Type B pancreatic cell (in vitro differentiated cells): Measurements from ENCODE around the gene WDR37. TPM values are rescaled to one million over a fixed set of nuclear protein-coding genes. Genes with fewer than 3 reads are reported as not detected.

Source experiments
- DNase-seq: peaks from one replicate; pipeline ENCODE4 v3.0.0; 2021; ENCODE audit warnings: mixed read lengths; ENCODE audit not compliant: unreplicated experiment; ENCODE audit errors: extremely low spot score
- H3K27ac Mint-ChIP-seq: 2 replicates; pipeline ENCODE4 v1.8.0; 2021; ENCODE audit warnings: mild to moderate bottlenecking, mixed read lengths
- H3K27me3 Mint-ChIP-seq: 2 replicates; pipeline ENCODE4 v1.8.0; 2021; ENCODE audit warnings: mixed read lengths
- H3K36me3 Mint-ChIP-seq: 2 replicates; pipeline ENCODE4 v1.8.0; 2021; ENCODE audit warnings: mixed read lengths
- H3K4me1 Mint-ChIP-seq: one replicate; pipeline ENCODE4 v1.8.0; 2021; ENCODE audit warnings: mixed read lengths; ENCODE audit not compliant: unreplicated experiment
- H3K4me3 Mint-ChIP-seq: 2 replicates; pipeline ENCODE4 v1.8.0; 2021; ENCODE audit warnings: mild to moderate bottlenecking, mixed read lengths
- H3K9me3 Mint-ChIP-seq: 2 replicates; pipeline ENCODE4 v1.8.0; 2021; ENCODE audit warnings: mixed read lengths
- total RNA-seq: library from RNA; stranded (reverse); gene quantifications from 2 replicates; pipeline ENCODE4 v1.2.1, GENCODE V29; 2021; ENCODE audit warnings: low replicate concordance
- TF ChIP-seq, protein P1 (sequence below): fragments of 200-600 bp; sonication (generic); conservative IDR thresholded peaks from 2 replicates; pipeline ENCODE4 v1.5.0; 2021; ENCODE audit warnings: antibody characterized with exemption, mild to moderate bottlenecking

Gene WDR37
- total RNA-seq, 1 donor from 2014 or later: 16.2 TPM

DNA sequence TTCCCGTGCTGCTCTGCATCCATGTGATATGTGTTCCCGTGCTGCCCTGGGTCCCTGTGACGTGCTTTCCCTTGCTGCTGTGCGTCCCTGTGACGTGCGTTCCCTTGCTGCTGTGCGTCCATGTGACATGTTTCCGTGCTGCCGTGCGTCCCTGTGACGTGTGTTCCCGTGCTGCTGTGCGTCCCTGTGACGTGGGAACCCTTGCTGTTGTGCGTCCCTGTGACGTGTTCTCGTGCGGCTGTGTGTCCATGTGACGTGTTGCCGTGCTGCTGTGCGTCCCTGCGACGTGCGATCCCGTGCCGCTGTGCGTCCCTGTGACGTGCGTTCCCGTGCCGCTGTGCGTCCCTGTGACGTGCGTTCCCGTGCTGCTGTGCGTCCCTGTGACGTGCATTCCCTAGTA, 45.8 kb downstream of the WDR37 start:
- no peaks in the 10 kb centered on the region for H3K4me1 Mint-ChIP-seq
- H3K27ac Mint-ChIP-seq: no peak overlapping the region
- no peak overlapping the region for H3K4me3 Mint-ChIP-seq
- TF ChIP-seq, protein P1, sequence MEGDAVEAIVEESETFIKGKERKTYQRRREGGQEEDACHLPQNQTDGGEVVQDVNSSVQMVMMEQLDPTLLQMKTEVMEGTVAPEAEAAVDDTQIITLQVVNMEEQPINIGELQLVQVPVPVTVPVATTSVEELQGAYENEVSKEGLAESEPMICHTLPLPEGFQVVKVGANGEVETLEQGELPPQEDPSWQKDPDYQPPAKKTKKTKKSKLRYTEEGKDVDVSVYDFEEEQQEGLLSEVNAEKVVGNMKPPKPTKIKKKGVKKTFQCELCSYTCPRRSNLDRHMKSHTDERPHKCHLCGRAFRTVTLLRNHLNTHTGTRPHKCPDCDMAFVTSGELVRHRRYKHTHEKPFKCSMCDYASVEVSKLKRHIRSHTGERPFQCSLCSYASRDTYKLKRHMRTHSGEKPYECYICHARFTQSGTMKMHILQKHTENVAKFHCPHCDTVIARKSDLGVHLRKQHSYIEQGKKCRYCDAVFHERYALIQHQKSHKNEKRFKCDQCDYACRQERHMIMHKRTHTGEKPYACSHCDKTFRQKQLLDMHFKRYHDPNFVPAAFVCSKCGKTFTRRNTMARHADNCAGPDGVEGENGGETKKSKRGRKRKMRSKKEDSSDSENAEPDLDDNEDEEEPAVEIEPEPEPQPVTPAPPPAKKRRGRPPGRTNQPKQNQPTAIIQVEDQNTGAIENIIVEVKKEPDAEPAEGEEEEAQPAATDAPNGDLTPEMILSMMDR: no peak
- DNase-seq: no peak
- H3K9me3 Mint-ChIP-seq: no peaks in the 10 kb centered on the region
- H3K36me3 Mint-ChIP-seq: peaks cover 50% of the 10 kb centered on the region
- no peaks in the 10 kb centered on the region for H3K27me3 Mint-ChIP-seq

GRCh38 chr10:1102416-1102815, 46.2 kb downstream of the WDR37 start:
- Mint-ChIP-seq H3K27ac (no peak overlapping the region), H3K9me3 (no peaks in the 10 kb centered on the region), H3K4me3 (no peak overlapping the region), H3K27me3 (no peaks in the 10 kb centered on the region), H3K36me3 (peaks cover 51% of the 10 kb centered on the region), H3K4me1 (peaks cover under 1% of the 10 kb centered on the region)
- no peak for DNase-seq
- TF ChIP-seq, protein P1: no peak

GRCh38 chr10:1102831-1103230, 46.6 kb downstream of the WDR37 start:
- Mint-ChIP-seq H3K4me1 (peaks cover 5% of the 10 kb centered on the region), H3K27ac (no peak overlapping the region), H3K27me3 (no peaks in the 10 kb centered on the region), H3K9me3 (no peaks in the 10 kb centered on the region), H3K36me3 (peaks cover 55% of the 10 kb centered on the region), H3K4me3 (no peak overlapping the region)
- TF ChIP-seq, protein P1: no peak
- DNase-seq: no peak

DNA sequence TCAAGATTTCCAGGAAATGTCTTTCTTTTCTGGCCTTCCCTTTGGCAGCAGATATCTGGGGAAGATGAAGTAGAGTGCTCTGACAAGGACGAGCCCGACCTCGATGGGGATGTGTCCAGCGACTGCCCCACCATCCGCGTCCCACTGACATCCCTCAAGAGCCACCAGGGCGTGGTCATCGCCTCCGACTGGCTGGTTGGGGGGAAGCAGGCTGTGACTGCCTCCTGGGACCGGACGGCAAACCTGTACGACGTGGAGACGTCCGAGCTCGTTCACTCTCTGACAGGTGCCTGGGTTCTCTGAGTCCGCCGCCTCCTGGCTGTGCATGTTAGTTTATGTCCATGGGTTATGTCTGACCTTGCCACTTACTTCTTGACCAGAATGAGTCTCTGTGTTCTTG, 47.4 kb downstream of the WDR37 start:
- Mint-ChIP-seq H3K27ac (no peak overlapping the region), H3K4me3 (no peak overlapping the region), H3K27me3 (no peaks in the 10 kb centered on the region), H3K4me1 (peaks cover 5% of the 10 kb centered on the region), H3K36me3 (peaks cover 60% of the 10 kb centered on the region), H3K9me3 (no peaks in the 10 kb centered on the region)
- TF ChIP-seq, protein P1: no peak
- no peak for DNase-seq

GRCh38 chr10:1104971-1105370, 48.8 kb downstream of the WDR37 start:
- H3K27me3 Mint-ChIP-seq: no peaks in the 10 kb centered on the region
- TF ChIP-seq, protein P1: no peak
- H3K27ac Mint-ChIP-seq: no peak overlapping the region
- H3K9me3 Mint-ChIP-seq: peaks cover 2% of the 10 kb centered on the region
- H3K4me3 Mint-ChIP-seq: no peak overlapping the region
- peaks cover 8% of the 10 kb centered on the region for H3K4me1 Mint-ChIP-seq
- no peak for DNase-seq
- H3K36me3 Mint-ChIP-seq: peaks cover 60% of the 10 kb centered on the region

GRCh38 chr10:1107004-1107403, 50.8 kb downstream of the WDR37 start:
- H3K36me3 Mint-ChIP-seq: peaks cover 63% of the 10 kb centered on the region

More at GRCh38 chr10:1107004-1107403, 50.8 kb downstream of the WDR37 start:
- no peak for DNase-seq
- no peak overlapping the region for H3K4me3 Mint-ChIP-seq
- no peaks in the 10 kb centered on the region for H3K27me3 Mint-ChIP-seq
- H3K27ac Mint-ChIP-seq: no peak overlapping the region
- TF ChIP-seq, protein P1: no peak
- peaks cover 4% of the 10 kb centered on the region for H3K9me3 Mint-ChIP-seq
- peaks cover 15% of the 10 kb centered on the region for H3K4me1 Mint-ChIP-seq
